BE2C (cell line): ENCODE data around the gene PDLIM1.
"Not testable (repeated sequence)": the region's sequence is repeated elsewhere in the genome, so short reads cannot be mapped to it uniquely, and the experiment has no call there.

Source experiments
- DNase-seq: peaks from one replicate; pipeline ENCODE4 v3.0.0-alpha.2; 2020
- H3K27me3 ChIP-seq: fragments of 250-450 bp; sonication (Bioruptor Pico); 2 replicates; pipeline ENCODE4 v1.5.1; 2020; ENCODE audit warnings: mild to moderate bottlenecking
- H3K36me3 ChIP-seq: fragments of 250-450 bp; sonication (Bioruptor Pico); 2 replicates; pipeline ENCODE4 v1.5.1; 2020; ENCODE audit warnings: mild to moderate bottlenecking
- H3K4me1 ChIP-seq: fragments of 250-450 bp; sonication (Bioruptor Pico); 2 replicates; pipeline ENCODE4 v1.5.1; 2020
- H3K4me3 ChIP-seq: 2 replicates; pipeline ENCODE4 v1.5.1; 2011; ENCODE audit warnings: low read depth, low read length
- H3K9me3 ChIP-seq: fragments of 250-450 bp; sonication (Bioruptor Pico); 2 replicates; pipeline ENCODE4 v1.5.1; 2020
- TF ChIP-seq, protein P1 (sequence below): IDR thresholded peaks from 2 replicates; pipeline ENCODE4 v1.5.1; 2012; ENCODE audit warnings: mild to moderate bottlenecking, low read depth, low read length

Gene PDLIM1

DNA sequence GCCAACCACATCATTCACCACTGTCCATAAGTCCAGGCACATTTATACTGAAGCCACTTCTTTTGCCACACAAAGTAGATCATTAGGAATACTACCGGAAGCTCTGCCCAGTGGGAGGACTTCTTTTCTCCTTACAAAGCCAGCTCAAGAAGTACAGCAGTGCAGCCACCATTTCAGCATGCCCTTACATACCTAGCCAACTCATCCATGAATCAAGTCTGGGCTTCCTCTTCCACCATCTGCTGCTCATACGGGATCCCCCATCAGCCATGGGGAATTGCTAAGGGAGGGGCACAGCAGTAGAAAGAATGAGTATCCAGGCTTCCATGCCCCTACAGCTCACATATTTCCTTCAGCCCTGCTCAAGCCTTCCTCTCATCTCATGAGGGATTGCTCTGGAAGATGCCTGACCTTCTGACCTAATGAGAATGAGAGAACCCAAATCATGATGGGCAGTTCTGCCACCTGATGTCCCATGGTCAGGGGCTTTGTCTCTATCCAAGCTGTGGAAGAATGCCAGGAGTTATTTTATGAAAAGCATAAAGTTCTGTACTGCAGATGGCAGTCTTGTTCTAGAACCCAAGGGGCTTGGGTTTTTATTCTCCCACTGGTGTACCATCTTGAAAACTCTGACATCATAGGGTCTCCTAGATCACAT, 57.3 kb downstream of the PDLIM1 start:
- Histone ChIP-seq H3K9me3 (no peaks in the 10 kb centered on the region), H3K4me1 (no peaks in the 10 kb centered on the region), H3K4me3 (no peak overlapping the region), H3K36me3 (no peaks in the 10 kb centered on the region), H3K27me3 (no peaks in the 10 kb centered on the region)
- TF ChIP-seq, protein P1, sequence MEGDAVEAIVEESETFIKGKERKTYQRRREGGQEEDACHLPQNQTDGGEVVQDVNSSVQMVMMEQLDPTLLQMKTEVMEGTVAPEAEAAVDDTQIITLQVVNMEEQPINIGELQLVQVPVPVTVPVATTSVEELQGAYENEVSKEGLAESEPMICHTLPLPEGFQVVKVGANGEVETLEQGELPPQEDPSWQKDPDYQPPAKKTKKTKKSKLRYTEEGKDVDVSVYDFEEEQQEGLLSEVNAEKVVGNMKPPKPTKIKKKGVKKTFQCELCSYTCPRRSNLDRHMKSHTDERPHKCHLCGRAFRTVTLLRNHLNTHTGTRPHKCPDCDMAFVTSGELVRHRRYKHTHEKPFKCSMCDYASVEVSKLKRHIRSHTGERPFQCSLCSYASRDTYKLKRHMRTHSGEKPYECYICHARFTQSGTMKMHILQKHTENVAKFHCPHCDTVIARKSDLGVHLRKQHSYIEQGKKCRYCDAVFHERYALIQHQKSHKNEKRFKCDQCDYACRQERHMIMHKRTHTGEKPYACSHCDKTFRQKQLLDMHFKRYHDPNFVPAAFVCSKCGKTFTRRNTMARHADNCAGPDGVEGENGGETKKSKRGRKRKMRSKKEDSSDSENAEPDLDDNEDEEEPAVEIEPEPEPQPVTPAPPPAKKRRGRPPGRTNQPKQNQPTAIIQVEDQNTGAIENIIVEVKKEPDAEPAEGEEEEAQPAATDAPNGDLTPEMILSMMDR, result no peak
- DNase-seq, result no peak

DNA sequence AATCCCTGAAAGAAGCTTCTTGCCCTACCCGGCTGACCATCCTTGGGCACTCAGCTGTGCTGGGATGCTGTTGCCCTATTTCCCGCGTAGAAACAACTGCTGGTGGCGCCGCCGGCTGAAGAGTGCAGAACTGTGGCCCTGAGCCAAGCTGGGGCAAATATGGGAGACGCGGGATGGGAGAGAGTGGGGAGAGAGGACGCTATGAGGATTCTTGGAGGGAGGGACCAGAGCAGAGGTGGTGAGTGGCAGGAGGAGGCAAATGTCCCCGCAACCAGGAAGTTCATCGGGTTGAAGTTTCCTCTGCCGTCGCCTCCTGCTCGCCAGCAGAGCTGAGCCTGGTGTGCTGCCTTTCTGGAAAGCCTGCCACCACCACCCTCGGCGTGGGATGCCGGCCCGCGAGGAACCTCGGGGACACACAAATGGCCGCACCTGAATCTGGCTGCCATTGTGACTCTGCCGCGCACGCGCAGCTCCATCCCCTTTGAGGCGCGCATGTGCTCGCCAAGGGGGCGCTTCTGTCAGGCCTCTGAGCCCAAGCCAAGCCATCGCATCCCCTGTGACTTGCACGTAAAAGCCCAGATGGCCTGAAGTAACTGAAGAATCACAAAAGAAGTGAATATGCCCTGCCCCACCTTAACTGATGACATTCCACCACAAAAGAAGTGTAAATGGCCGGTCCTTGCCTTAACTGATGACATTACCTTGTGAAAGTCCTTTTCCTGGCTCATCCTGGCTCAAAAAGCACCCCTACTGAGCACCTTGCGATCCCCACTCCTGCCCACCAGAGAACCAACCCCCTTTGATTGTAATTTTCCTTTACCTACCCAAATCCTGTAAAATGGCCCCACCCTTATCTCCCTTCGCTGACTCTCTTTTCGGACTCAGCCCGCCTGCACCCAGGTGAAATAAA, 59.9 kb downstream of the PDLIM1 start:
- H3K27me3 ChIP-seq, DNase-seq, H3K4me3 ChIP-seq, H3K36me3 ChIP-seq, H3K9me3 ChIP-seq, H3K4me1 ChIP-seq: not testable (repeated sequence)

DNA sequence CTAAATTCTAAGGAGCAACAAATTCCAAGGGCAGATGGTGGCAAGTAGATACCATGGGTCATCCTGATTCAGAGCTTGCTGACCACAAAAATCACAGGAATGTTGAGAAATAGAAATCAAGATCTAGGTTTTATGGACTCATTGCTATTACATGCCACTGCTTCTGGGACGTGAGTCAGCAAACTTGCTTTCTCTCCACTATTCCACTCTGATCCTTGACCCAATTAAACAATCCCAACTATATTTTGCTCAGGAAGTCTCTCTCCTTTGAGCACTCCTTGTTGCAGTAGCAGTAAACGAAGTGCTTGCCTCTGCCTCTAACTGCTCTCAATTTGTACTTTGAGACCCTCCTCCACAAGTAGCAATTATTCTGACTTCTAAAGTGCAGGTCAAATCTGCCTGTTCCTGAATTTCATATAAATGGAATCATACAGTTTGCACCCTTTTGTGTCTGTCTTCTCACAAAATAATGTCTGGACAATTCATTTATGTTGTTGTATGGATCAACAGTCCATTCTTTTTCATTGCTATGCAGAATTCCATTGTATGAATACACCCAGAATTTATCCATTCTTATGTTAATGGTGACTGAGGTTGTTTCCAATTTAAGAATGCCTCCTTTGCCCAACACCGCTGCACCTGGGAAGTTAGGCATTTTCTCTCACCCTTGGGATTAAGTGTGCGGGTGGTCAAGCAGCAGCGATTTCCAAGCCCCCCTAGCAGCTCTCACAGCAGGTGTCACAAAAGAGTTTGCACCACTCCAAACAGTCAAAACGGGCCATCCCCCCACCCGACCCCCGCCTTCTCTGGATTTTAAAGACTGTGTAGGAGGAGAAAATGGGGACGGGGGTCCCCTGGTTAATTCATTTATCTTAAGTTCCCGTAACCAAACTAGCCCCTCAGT, 60.8 kb downstream of the PDLIM1 start:
- Histone ChIP-seq H3K27me3 (no peaks in the 10 kb centered on the region), H3K4me1 (no peaks in the 10 kb centered on the region), H3K9me3 (no peaks in the 10 kb centered on the region), H3K36me3 (no peaks in the 10 kb centered on the region), H3K4me3 (no peak overlapping the region)
- DNase-seq, result no peak
- TF ChIP-seq, protein P1, result no peak

DNA sequence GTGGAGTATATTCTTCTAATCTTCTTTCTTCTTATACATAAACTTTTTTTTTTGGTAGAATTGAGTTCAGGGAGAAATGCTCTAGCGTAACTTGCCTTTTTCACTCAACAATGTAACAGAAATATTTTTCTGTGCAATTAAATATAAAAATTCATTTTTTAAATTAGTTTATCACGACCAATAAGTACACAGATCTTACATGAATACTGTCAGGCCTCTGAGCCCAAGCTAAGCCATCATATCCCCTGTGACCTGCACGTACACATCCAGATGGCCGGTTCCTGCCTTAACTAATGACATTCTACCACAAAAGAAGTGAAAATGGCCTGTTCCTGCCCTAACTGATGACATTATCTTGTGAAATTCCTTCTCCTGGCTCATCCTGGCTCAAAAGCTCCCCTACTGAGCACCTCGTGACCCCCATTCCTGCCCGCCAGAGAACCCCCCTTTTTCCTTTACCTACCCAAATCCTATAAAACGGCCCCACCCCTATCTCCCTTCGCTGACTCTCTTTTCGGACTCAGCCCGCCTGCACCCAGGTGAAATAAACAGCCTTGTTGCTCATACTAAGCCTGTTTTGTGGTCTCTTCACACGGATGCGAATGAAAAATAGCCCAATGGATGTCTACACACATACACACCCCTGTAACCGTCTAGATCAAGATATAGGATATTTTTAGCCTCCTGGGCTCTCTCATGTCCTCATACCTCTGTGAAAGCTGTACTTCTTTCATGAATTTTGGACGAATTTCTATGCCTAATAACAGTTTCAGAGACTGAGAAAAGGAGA, 61.7 kb downstream of the PDLIM1 start:
- not testable (repeated sequence) for H3K27me3 ChIP-seq, DNase-seq, H3K4me1 ChIP-seq, H3K4me3 ChIP-seq, H3K9me3 ChIP-seq, H3K36me3 ChIP-seq

DNA sequence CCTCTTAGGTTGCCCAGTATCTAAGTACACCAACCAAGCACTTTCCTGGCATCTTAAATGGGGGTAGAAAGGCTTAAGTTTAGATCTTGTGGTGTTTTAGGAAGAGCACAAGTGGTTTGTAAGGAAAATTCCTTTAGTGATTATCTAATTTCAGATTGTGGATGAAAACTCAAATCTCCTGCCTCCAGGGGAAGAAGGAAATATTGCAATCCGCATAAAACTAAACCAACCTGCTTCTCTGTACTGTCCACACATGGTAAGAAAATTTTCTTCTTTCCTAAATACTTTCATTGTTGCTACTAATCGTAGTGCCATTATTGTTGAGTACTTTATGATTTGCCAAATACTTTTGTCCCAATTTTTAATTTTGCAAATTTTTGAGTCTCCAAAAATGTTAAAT, 65.7 kb downstream of the PDLIM1 start:
- Histone ChIP-seq H3K9me3 (no peaks in the 10 kb centered on the region), H3K4me1 (no peaks in the 10 kb centered on the region)
- TF ChIP-seq, protein P1, result no peak

DNA sequence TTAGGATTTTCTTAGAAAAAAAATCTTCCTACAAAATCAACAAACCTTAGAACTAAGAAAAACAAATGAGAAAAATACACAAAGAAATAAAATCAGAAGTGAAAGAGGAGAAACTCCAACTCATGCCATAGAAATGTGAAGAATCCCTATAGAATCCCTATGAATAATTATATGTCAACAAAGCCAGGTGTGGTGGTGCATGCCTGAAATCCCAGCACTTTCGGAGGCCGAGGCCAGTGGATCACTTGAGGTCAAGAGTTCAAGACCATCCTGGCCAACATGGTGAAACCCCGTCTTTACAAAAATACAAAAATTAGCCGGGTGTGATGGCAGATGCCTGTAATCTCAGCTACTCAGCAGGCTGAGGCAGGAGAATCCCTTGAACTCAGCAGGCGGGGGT, 69.7 kb downstream of the PDLIM1 start:
- TF ChIP-seq, protein P1, result no peak
- H3K4me1 ChIP-seq, result no peaks in the 10 kb centered on the region
- H3K4me3 ChIP-seq, result no peak overlapping the region
- no peaks in the 10 kb centered on the region for H3K27me3 ChIP-seq
- no peak for DNase-seq
- no peaks in the 10 kb centered on the region for H3K36me3 ChIP-seq
- no peaks in the 10 kb centered on the region for H3K9me3 ChIP-seq

More for the DNA sequence above, 65.7 kb downstream of the PDLIM1 start:
- DNase-seq, result no peak
- no peaks in the 10 kb centered on the region for H3K36me3 ChIP-seq
- H3K4me3 ChIP-seq, result no peak overlapping the region
- H3K27me3 ChIP-seq, result no peaks in the 10 kb centered on the region
